GM18861 (cell line): ENCODE measurements around the gene PIEZO2.
"Not testable (repeated sequence)": the region's sequence is repeated elsewhere in the genome, so short reads cannot be mapped to it uniquely, and the experiment has no call there.

Experiments used
- ATAC-seq: cut with Tn5 transposase; IDR thresholded peaks from one replicate; pipeline ENCODE4 v1.9.1; 2021; ENCODE audit not compliant: unreplicated experiment

The PIEZO2 gene

GRCh38 chr18:11149441-11150270 is at the start of gene PIEZO2:
TSS of gene PIEZO2 (minus strand) at chr18:11149569. CDS start at chr18:11148588, 981 bp downstream.
- ATAC-seq: no peak

- ATAC-seq: no peak
Measured at GRCh38 chr18:11183637-11184036, 34.3 kb upstream of the PIEZO2 start.

GRCh38 chr18:11181629-11182028 is 32.3 kb upstream of the PIEZO2 start:
- not testable (repeated sequence) for ATAC-seq

- ATAC-seq: no peak
Measured at GRCh38 chr18:11179959-11180519, 30.7 kb upstream of the PIEZO2 start.

- ATAC-seq: no peak
Measured at GRCh38 chr18:11178951-11179549, 29.7 kb upstream of the PIEZO2 start.

- ATAC-seq: no peak
Measured at GRCh38 chr18:11177382-11177781, 28.0 kb upstream of the PIEZO2 start.

GRCh38 chr18:11176481-11176881 is 27.1 kb upstream of the PIEZO2 start:
- ATAC-seq: no peak

GRCh38 chr18:11175266-11175979 is 26.1 kb upstream of the PIEZO2 start:
- no peak for ATAC-seq

- not testable (repeated sequence) for ATAC-seq
Measured at GRCh38 chr18:11174179-11174578, 24.8 kb upstream of the PIEZO2 start.

- no peak for ATAC-seq
Measured at GRCh38 chr18:11167778-11168177, 18.4 kb upstream of the PIEZO2 start.

- no peak for ATAC-seq
Measured at GRCh38 chr18:11165952-11166351, 16.6 kb upstream of the PIEZO2 start.

GRCh38 chr18:11165138-11165537 is 15.8 kb upstream of the PIEZO2 start:
- ATAC-seq: no peak

- ATAC-seq: no peak
Measured at GRCh38 chr18:11163665-11164064, 14.3 kb upstream of the PIEZO2 start.

GRCh38 chr18:11162889-11163288 is 13.5 kb upstream of the PIEZO2 start:
- ATAC-seq: no peak

GRCh38 chr18:11162462-11162861 is 13.1 kb upstream of the PIEZO2 start:
- no peak for ATAC-seq

- ATAC-seq: no peak
Measured at GRCh38 chr18:11160313-11160712, 10.9 kb upstream of the PIEZO2 start.

- ATAC-seq: no peak
Measured at GRCh38 chr18:11159844-11160243, 10.5 kb upstream of the PIEZO2 start.

- ATAC-seq: no peak
Measured at GRCh38 chr18:11156978-11157377, 7.6 kb upstream of the PIEZO2 start.

GRCh38 chr18:11155034-11155759 is 5.8 kb upstream of the PIEZO2 start:
- no peak for ATAC-seq

GRCh38 chr18:11154368-11154989 is 5.1 kb upstream of the PIEZO2 start:
- ATAC-seq: no peak
